ENCODE measurements around the gene KRT13.

DNA sequence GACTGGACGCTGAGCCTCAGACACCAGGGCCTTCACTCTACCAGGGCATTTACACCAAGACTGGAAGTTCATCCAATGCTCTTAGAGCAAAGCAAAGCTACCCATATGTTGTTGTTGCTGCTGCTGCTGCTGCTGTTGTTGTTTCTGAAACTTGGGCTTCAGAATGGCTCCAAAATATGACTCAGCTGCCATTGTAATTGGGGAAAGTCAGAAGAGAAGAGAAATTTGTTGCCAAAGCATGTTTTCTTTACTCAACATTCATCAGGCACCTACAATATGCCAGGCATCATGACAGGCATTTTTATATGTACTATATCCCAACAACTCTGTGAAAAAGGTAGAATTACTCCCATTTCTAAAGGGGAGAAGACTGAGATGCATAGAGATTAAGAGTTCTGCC lies 50.2 kb downstream of the KRT13 start:
- TF ChIP-seq, protein P1, sequence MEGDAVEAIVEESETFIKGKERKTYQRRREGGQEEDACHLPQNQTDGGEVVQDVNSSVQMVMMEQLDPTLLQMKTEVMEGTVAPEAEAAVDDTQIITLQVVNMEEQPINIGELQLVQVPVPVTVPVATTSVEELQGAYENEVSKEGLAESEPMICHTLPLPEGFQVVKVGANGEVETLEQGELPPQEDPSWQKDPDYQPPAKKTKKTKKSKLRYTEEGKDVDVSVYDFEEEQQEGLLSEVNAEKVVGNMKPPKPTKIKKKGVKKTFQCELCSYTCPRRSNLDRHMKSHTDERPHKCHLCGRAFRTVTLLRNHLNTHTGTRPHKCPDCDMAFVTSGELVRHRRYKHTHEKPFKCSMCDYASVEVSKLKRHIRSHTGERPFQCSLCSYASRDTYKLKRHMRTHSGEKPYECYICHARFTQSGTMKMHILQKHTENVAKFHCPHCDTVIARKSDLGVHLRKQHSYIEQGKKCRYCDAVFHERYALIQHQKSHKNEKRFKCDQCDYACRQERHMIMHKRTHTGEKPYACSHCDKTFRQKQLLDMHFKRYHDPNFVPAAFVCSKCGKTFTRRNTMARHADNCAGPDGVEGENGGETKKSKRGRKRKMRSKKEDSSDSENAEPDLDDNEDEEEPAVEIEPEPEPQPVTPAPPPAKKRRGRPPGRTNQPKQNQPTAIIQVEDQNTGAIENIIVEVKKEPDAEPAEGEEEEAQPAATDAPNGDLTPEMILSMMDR (conservative IDR thresholded peaks at IDR 0.05; ENCODE audit: low read depth, low read length), result no peak
- TF ChIP-seq POLR2A (IDR thresholded peaks at IDR 0.05; ENCODE audit: low read depth, low read length) (no peak), RFX5 (IDR thresholded peaks at IDR 0.05; ENCODE audit: low read depth, low read length) (no peak), MAFK (IDR thresholded peaks at IDR 0.05; ENCODE audit: low read depth, low read length) (no peak), SMC3 (IDR thresholded peaks at IDR 0.05; ENCODE audit: low read depth, low read length) (no peak), CEBPB (IDR thresholded peaks at IDR 0.05; ENCODE audit: low read depth, low read length) (no peak)
- TF ChIP-seq, protein P2, sequence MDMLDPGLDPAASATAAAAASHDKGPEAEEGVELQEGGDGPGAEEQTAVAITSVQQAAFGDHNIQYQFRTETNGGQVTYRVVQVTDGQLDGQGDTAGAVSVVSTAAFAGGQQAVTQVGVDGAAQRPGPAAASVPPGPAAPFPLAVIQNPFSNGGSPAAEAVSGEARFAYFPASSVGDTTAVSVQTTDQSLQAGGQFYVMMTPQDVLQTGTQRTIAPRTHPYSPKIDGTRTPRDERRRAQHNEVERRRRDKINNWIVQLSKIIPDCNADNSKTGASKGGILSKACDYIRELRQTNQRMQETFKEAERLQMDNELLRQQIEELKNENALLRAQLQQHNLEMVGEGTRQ (IDR thresholded peaks at IDR 0.05; ENCODE audit: low read depth, low read length), result no peak

All from IMR-90 (cell line).